Ammon's horn (tissue), 1 donor: ENCODE results near the gene GSTM1.
"Not testable (repeated sequence)": the region's sequence is repeated elsewhere in the genome, so short reads cannot be mapped to it uniquely, and the experiment has no call there.

Experiments used
- DNase-seq: peaks from one replicate; pipeline ENCODE4 v3.0.0-alpha.2; 2016; ENCODE audit warnings: low spot score

The GSTM1 gene

DNA sequence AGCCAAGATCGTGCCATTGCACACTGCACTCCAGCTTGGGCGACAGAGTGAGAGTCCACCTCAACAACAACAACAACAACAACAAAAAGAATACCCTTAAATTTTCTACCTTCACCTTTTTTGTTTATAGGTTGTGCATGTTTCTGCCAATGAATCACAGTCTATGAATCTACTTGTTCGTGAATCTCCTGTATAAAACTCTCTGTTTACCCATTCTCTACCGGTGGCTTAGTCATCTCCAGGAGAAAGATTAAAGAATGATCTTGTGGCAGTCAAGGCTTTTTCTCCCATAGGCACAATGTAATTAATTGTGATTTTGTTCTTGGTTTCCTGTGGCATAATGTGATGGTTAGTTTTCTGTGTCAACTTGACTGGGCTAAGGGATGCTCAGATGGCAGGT is 10.2 kb downstream of the GSTM1 start:
- not testable (repeated sequence) for DNase-seq

DNA sequence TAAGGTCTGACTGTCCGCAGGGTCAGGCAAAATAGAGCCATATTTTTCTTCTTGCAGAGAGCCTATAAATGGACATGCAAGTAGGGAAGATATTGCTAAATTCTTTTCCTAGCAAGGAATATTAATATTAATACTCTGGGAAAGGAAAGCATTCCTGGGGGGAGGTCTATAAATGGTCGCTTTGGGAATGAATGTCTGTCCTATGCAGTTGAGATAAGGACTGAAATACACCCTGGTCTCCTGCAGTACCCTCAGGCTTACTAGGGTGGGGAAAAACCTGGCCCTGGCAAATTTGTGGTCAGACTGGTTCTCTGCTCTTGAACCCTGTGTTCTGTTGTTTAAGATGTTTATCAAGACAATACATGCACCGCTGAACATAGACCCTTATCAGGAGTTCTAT is 15.3 kb downstream of the GSTM1 start:
- DNase-seq = not testable (repeated sequence)

DNA sequence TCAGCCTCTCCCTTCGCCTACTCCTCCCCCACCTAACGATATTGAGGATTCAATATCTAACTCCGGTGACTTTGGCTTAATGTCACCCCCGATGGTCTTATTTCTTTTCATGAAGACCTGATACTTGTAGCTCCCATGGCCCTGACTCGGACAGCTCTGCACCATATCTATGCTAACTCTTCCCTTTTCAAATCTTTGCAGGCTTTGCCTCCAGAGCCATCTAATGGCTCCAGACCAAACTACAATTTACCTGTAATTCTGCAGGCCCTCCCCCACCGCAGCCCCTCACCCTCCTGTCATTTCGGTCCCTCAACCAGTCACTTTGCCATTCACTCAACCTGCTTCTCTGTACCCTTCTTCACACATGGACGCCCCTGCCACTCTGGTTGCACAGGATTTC is 16.6 kb downstream of the GSTM1 start:
- DNase-seq = peak; percentile 0

DNA sequence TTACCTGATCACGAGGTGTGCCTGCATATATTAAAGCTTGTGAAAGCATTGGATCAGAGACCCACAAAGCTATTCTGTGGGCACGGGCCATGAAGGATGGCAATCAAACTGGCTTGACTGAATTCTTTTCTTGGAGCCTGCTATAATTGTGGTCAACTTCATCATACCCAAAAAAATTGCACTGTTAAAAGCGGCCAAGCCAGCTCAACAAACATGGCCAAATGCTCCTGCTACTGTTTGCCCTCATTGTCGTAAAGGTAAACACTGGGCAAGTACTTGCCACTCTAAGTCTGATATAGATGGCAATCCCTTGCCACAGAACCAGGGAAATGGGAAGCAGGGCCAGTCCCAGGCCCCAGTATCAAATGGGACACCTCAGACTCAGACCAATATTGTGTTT is 17.8 kb downstream of the GSTM1 start:
- DNase-seq = peak; percentile 0

DNA sequence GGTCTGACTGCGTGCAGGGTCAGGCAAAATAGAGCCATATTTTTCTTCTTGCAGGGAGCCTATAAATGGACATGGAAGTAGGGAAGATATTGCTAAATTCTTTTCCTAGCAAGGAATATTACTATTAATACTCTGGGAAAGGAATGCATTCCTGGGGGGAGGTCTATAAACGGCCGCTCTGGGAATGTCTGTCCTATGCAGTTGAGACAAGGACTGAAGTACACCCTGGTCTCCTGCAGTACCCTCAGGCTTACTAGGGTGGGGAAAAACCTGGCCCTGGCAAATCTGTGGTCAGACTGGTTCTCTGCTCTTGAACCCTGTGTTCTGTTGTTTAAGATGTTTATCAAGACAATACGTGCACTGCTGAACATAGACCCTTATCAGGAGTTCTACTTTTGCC is 21.3 kb downstream of the GSTM1 start:
- DNase-seq = not testable (repeated sequence)

DNA sequence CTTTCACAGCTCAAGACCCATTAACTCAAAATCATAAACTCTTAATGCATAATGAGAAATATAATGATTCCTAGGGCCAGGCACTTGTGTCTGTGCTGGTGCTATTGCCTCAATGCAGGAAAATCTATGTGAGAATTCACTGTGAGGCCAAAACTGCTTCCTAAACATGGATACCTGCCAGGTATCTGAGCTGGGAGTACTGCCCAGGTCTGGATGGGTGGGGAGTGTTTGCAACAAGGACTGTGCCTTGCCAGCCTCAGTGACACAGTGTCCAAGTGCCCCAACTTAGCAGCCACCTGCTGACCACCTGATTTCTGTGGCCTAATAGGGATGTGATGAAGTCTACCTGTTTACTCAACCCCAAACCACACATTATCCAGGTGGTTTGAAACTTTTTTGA is 22.2 kb downstream of the GSTM1 start:
- DNase-seq = not testable (repeated sequence)

DNA sequence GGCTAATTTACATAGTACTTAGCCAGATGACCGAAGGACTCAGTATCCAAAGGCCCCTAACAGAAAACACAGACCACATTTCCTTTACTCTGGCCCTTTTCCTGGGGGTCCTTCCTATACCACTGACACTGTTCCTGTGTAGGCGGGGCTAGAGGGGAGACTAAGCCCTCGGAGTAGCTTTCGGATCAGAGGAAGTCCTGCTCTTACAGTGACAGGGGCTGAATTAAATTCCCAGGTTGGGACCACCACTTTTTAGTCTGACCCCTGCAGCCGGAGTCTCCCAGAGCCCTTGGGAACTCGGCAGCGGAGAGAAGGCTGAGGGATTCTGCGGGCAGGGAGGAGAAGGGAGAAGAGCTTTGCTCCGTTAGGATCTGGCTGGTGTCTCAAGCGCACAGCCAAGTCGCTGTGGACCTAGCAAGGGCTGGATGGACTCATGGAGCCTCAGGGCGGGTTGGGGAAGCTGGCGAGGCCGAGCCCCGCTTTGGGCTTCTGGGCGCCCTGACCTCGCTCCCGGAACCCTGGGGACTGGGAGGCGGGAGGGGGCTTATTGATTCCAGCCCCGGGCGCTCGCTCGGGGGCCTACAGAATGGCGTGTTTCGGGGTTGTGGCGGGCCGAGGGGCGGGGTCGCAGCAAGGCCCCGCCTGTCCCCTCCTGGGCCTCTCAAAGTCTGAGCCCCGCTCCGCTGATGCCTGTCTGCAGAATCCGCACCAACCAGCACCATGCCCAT is 24.1 kb downstream of the GSTM1 start, which contains the start of gene GSTM5:
TSS of gene GSTM5 (plus strand) at position 659 of the 728 bp plus-strand sequence. CDS start at position 721, 62 bp downstream.
- peak; percentile 6 for DNase-seq

DNA sequence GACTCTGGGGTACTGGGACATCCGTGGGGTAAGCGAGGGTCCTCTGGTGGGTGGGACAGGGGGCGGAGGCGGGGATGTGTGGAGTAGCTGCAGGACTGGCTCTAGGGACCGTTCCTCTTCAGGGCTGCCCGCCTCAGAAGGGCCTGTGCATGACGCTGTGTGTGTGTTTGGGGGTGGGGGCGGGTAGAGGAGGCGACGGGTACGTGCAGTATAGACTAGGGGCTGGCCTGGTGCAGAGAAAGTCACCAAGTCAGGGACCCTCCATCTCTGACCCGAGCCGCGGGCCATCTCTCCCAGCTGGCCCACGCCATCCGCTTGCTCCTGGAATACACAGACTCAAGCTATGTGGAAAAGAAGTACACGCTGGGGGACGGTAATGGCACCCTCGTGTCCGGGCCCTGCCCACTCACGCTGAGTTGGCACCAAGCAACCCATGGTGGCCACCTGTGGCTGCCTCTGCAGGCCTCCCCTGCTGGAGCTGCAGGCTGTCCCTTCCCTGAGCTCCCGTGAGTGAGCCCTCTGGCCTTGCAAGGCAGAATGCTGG is 24.8 kb downstream of the GSTM1 start:
- DNase-seq = no peak

DNA sequence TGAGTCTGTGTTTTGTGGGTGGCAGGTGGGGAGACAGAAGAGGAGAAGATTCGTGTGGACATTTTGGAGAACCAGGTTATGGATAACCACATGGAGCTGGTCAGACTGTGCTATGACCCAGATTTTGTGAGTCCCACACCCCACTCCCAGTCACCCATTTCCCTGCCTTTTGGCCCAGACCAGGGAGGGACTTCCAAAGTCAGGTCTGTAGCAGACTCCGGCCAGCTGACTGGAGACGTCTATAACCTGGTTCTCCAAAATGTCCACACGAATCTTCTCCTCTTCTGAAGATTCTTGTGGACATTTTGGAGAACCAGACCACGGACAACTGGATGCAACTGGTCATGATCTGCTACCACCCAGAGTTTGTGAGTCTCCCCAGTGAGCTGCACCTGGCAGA is 26.0 kb downstream of the GSTM1 start:
- DNase-seq = peak; percentile 0

DNA sequence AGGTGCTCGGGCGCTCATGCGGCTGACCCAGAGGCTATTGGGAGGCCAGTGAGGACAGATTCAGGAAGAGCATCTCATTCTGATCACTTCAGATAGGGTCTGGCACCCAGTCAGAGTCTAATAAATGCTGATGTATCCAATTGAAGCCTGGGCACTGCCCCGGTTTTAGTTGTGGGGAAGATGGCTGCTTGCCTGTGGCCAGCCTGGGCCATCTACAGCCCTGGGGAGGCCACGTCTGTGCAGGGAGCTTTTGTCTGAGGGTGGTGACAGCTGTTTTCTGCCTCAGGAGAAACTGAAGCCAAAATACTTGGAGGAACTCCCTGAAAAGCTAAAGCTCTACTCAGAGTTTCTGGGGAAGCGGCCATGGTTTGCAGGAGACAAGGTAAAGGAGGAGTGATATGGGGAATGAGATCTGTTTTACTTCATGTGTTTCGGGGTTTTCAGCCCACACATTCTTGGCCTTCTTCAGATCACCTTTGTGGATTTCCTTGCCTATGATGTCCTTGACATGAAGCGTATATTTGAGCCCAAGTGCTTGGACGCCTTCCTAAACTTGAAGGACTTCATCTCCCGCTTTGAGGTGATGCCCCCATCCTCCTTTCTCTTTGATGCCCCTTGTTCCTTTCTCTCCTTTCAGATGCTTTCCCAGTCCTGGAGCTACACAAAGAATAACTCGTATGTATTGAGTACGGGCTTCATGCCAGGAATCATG is 27.2 kb downstream of the GSTM1 start:
- DNase-seq = peak; percentile 0

DNA sequence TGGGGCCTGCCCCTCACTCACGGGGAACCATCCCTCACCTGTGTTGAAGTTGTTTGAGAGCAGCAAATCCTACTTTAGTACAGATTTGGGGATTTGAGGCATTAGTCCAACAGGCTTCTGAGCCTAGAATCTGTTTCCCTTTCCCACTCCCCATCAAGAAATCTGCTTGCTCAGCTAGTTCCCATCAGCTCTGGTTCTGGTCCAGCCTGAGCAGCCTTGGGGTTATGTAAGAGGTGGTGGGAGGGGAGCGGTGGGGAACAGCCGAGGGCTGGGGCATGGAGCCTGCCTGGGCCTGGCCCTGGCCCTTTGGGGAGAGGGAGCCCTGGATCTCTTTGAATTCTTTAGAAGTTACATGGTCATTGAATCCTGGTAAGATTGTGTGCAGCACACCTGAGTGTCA is 28.5 kb downstream of the GSTM1 start:
- no peak for DNase-seq

DNA sequence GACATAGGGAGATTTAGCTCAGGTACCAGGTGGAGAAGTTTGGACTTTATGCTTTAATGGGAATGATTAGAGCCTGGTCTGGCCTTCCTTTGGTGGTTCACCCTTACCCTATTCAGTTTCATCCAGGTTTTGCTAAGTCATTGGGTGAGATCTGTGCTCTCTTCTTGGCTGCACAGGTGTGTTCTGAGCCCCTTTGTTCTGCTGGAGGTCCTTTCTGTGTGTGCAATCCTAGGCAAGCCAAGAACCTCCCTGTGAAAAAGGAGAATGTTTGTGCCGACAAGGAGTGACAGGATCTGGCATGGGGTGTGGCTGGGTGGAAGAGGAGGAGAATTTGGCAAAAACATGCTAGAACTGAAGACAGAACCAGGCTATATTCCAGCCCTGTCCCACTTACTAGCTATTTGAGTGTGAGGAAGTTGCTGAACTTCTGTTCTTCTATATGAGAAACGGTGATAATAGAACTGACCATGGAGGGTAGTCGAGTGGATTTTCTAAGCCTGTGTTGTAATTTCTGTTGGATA is 29.0 kb downstream of the GSTM1 start:
- DNase-seq = no peak

DNA sequence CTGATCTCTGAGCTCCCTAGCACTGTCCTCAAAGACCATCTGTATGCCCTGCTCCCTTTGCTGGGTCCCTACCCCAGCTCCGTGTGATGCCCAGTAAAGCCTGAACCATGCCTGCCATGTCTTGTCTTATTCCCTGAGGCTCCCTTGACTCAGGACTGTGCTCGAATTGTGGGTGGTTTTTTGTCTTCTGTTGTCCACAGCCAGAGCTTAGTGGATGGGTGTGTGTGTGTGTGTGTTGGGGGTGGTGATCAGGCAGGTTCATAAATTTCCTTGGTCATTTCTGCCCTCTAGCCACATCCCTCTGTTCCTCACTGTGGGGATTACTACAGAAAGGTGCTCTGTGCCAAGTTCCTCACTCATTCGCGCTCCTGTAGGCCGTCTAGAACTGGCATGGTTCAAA is 30.1 kb downstream of the GSTM1 start:
- DNase-seq = no peak

DNA sequence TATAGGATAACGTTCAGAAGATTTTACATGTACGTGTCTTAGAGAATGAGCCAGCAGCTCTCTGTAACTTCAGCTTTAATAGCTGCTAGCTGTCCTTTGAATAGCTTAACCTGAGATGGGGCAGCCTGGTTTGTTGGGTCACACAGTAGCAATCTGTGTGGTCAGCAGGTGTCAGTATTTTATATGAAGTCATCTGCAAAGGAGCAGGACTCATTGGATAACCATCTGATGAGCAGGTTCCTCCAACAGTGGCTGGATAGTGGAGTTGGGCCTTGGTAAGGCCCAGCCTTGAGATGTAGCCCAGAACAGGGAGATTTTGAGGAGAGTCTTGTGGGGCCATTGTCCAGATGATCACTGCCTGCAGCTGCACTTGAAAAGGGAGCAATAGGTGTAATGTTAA is 30.9 kb downstream of the GSTM1 start:
- DNase-seq = no peak

DNA sequence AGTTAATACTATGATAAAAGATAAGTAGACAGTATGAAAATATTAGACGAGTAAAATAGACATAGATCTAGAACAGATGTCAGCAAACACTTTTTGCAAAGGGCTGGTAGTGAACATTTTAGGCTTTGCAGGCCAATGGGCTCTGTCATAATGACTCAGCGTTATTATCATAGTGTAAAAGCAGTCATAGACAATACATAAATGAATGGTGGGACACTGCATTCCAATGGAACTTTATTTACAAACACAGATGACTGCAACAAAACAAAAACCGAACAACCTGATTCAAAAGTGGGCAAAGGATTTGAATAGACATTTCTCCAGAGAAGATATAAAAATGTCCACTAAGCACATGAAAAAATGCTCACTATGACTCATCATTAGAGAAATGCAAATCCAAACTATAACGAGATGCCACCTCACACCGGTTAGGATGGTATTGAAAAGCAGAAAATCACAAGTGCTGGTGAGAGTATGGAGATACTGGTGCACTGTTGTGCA is 31.8 kb downstream of the GSTM1 start:
- DNase-seq = no peak

DNA sequence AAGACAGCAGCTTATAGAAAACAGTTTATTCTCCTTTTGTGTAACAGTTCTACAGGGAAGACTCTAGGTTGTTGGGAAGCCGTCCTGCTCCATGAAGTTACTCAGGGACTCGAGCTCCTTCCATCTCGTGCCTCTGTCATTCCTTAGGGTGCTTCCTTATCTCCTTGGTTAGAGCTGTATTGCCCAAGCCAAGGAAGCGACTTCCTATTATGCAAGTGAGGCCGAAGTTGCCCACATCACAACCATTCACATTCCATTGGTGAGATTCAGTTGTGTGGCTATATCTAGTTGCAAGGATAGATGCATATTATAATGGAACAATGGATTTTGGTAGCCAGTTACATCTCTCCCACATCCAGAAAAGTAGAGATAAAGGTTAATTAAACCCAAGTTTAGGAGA is 33.4 kb downstream of the GSTM1 start:
- DNase-seq = no peak

DNA sequence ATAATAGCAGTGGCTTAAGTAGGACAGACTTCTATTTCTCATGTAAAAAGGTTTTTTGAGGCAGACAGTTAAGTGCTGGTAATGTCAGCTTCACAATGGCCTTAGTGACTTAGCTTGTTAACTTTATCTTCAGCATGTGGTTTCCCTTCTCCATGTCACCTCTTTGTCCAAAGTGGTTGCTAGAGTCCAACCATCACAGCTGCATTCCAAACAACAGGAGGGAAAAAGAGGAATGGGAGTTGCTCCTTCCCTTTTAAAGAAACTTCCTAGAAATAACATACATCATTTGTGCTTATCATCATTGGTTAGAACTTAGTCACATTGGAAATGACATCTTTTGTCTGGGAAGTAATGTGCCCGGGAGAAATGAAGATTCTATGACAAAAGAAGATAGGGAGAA is 34.4 kb downstream of the GSTM1 start:
- no peak for DNase-seq

DNA sequence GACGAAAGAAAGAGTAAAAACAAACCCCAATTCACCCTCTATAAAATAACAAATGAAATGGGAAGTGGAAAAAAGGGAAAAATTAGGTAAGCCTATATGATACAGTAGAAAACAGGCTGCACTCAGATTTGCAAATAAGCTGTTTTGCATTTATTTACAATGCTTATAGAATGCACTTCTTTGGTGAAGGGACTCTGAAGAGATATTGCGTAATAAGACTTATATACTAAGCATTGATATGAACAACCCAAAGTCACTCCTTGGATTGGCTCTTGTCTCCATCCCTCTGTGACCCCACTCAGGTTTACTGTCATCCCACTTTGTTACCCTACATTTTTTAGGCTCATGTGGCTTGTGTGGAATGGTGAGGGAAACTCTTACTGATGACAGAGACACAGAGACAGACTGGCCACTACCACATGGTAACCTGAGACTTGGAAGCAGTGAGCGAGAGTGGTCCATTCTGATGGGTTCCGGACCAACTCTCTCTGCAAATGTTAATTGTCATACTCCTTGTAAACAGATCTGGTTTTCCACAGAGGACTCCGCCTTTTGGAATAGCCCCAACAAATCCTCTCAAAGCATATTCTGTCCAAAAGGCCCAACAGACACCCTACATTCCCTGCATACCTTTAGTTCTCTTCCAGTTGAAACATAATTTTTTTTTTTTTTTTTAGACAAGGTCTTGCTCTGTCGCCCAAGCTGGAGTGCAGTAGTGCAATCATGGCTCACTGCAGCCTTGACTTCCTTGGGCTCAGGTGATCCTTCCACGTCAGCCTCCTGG is 35.5 kb downstream of the GSTM1 start:
- DNase-seq = no peak

DNA sequence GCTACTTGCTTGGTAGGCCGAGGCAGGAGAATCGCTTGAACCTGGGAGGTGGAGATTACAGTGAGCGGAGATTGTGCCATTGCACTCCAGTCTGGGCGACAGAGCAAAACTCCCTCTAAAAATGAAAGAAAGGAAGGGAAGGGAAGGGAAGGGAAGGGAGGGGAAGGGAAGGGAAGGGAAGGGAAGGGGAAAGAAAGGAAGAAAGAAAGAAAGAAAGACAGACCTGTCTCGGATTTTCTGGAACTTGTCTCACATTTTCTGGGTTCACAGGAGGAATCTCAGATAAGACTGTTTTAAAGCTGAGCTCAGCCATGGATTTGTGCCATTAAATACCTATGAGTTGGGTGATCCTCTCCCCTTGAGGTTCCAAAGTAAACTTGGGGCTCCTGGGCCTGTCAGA is 37.3 kb downstream of the GSTM1 start:
- no peak for DNase-seq

DNA sequence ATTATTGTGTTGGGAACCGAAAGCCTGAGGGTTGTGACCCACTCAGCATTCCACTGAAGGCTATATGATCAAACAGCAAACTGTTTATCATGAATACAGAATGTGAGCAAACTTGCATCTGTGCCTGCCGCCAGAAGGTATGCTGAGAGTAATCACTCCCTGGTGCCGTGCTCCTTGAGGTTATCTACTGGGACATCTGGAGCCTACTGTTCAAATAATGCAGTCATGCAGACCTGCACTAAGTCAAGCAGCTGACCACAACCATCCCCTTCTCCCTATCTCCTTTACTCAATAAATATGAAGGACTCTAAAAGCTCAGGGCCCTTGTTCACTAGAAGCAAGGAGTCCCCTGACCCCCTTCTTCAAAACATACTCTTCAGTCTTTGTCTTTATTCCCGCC is 37.9 kb downstream of the GSTM1 start:
- DNase-seq = no peak

DNA sequence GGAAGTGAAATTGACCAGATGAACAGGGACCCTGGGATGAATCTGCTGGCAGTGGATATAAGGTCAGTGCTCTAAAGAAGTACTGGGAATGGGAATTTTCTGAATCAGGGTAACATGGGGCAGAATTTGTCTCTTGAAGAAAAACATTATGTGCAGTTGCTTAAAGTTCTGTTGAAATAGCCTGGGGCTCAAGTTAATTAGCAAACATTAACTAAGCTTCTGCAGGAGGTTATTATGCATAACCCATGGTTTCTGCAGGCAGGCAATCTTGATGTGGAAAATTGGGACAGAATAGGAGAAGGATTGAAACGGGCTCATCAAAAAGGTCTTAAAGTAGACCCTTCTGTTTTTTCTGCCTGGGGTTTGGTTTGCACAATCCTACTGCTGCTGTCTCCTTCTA is 38.4 kb downstream of the GSTM1 start:
- no peak for DNase-seq

DNA sequence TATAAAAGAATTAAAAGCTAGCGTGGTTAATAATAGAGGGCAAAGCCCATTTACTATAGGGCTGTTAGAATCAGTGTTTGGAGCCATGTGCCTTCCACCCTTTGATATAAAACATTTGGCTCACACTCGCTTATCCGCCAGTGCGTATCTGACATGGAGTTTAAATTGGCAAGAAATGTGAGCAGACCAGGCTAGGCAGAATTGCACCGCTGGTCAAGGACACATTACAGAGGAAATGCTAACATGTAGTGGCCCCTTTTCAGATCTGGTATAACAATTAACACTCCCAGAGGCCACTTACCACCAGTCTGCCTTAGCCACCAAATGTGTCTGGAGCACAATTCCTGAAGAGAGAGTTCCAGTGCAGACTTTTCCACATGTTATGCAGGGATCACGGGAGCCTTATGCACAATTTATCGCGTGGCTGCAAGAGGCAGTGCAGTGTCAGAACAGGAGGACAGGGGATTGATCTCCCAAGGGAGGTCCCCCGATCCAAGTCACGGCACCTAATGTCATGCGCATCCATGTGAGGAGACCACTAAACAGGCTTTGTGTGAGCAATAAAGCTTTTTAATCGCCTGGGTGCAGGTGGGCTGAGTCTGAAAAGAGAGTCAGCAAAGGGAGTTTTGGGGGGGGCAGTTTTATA is 39.2 kb downstream of the GSTM1 start:
- DNase-seq = no peak
